NT2/D1 (cell line): Measurements from ENCODE around the gene ZBTB26.

ENCODE experiments used
- YY1 ChIP-seq: IDR thresholded peaks from 2 replicates; pipeline ENCODE4 v1.6.1; 2011; ENCODE audit not compliant: insufficient read length, insufficient read depth
- ZNF274 ChIP-seq: IDR thresholded peaks from 2 replicates; pipeline ENCODE4 v1.6.1; 2011; ENCODE audit warnings: mild to moderate bottlenecking, low read depth, low read length

GRCh38 chr9:122951056-122951455 lies 19.7 kb upstream of the ZBTB26 start:
- no peak for TF ChIP-seq ZNF274
- TF ChIP-seq YY1: no peak
